Effector CD4-positive, alpha-beta T cell (primary cell): ENCODE data around the gene TAOK1.

Experiments
- DNase-seq: peaks from one replicate; pipeline ENCODE4 v3.0.0-alpha.2; 2020

TAOK1 gene

DNA sequence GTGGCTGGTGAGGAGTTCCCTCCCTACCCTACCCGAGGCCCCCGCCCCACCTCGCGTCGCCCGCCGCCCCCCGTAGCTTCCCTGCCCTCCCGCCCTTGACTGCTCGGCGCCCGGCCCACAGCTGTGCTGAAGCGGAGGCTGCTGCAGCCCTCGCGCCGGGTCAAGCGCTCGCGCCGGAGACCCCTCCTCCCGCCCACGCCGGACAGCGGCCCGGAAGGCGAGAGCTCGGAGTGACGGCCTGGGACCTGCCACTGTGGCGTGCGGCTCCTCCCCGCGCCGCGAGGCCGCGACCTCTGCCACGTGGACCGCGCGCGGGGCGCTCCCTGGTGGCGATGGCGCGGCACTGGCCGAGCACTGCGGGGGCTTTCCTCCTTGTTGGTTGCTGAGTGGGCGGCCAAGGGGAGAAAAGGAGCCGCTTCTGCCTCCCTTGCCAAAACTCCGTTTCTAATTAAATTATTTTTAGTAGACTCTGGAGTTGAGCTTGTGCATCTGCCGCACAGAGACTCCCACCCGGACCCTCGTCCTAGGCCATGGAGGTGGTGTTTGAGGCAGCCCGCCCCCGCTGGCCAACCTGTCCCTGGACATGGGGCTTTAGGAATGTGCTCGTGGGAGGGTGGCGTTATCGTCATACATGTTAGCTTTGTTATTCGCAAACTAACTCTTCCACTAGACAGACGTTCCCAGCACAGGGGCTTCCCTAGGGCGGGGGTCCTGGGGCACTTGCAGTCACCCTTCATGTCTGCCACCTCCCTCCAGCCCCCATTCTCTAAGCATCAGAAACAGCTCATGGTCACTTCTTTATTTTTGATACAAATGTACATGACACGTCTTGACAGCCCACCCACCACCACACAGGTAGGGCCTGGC lies 182.8 kb downstream of the TAOK1 start:
- DNase-seq = peak; percentile 27

DNA sequence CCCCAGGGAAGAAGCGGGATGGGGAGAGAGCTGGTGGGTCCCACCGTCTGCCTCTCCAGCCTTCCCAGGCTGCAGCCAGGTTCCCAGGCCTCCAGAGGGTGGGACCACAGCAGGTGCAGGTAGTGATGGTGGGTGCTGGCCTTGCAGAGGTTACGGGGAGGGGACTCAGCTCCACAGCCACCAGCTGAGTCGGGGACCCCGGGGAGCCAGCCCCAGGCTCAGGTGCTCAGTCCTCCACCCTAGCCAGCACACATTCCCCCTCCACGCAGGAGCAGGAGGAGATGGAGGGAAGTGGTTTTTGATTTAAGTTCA lies 183.4 kb downstream of the TAOK1 start:
- DNase-seq = no peak

DNA sequence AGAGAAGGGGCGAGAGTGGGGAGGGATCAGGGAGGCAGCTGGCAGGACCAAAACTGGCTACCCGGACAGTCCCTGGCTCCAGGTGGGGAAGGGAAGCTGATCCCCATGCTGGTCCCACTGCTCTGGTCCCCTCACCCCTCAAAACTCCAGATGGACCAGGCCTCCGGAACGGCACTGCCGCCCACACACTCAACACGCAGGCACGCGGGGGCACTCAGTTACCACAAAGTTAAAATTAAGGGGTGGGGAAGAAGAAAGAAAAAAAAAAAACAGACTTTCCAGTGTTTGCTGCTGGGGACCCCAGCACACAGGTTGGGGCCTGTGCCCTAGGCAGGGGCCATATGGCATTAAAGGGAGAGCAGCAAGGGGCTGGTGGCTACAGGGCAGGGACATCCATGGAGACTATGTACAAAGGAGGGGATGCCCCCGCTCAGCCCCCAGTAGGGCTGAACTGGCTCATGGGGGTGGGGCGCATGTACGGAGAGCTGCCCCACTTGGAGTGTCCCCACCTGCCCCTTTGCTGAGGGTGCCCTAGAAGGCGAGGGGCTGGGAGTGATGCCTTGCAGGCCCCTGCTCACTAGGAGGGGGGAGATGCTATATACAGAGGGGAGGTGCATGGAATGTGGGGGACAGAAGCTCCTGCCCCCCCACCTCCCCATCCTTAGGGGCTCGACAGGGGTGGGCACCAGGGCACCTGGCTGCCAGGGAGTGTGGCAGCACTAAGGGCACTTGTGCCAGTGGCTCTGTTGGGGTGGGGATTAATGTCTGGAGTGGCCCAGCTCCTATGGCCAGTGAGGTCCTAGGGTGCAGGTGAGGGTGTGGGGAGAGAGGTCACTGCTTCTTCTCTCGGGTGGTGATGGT lies 183.9 kb downstream of the TAOK1 start:
- no peak for DNase-seq

DNA sequence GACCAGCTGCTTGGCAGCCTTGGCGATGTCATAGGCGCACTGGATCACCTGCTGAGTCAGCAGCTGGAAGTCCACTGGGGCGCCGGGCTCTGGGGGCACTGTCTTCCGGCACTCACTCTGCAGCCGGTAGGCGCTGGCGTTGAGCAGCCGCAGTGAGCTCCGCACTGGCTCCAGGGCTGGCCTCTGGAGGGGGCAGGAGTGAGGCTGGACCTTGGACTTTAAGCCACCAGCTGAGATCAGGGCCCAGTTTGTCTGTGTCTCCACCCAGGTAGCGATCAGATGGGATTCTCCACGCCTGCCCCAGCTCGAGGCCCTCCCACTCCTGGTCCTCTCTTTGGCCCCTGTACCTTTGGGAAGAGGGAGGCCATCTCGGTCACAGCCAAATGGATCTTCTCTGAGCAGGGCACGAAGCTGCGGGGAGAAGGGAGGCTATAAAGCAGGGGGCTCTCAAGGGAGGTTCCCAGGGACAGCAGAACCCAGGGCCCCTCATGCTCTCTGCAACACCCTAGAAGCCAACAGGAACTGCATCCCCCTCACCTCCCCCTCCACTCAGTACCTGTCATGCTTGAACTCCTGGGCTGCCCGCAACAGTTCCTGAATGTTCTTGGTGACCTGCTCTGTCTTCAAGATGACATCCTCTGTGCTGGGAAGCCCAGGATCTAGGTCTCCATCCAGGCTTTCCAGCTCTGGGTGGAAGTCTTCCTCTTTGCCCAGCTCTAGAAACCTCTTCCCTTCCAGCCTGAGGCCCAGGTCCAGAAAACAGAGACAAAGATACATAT lies 184.8 kb downstream of the TAOK1 start:
- no peak for DNase-seq

DNA sequence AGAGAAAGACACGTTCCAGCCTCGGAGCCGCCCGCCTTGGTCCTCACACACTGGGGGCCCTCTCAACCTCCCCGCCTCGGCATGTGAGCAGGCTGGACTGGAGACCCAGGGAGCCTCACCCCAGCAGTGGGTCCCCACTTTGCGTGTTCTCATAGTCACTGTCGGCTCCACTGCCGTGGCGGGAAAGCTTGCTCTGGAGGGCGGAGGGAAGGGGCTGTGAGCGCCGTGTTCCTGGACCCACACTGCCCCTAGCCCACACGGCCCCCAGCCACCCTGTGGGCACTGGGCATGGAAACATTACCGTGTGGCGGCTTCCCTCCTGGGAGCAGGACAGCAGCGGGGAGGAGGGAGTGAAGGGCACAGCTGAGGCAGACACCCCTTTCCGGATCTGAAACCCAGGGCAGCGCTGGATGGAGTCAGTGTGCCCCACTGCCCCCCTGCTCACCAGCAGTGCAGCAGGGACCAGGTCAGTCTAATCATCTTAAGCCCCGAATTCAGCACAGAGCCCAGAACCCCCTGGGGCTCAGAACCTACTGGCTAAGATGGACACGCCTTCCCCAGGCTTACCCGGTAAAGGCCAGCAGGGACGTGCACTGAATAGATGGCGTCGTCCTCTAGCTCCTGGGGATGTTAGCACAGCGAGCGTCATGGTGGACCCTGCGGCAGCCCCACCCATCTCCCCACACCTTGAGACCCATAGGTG lies 185.5 kb downstream of the TAOK1 start:
- DNase-seq = no peak

GRCh38 chr17:29576214-29577000 lies 186.2 kb downstream of the TAOK1 start:
- DNase-seq = no peak

- no peak for DNase-seq
Observed at GRCh38 chr17:29577001-29577370, 186.8 kb downstream of the TAOK1 start.

DNA sequence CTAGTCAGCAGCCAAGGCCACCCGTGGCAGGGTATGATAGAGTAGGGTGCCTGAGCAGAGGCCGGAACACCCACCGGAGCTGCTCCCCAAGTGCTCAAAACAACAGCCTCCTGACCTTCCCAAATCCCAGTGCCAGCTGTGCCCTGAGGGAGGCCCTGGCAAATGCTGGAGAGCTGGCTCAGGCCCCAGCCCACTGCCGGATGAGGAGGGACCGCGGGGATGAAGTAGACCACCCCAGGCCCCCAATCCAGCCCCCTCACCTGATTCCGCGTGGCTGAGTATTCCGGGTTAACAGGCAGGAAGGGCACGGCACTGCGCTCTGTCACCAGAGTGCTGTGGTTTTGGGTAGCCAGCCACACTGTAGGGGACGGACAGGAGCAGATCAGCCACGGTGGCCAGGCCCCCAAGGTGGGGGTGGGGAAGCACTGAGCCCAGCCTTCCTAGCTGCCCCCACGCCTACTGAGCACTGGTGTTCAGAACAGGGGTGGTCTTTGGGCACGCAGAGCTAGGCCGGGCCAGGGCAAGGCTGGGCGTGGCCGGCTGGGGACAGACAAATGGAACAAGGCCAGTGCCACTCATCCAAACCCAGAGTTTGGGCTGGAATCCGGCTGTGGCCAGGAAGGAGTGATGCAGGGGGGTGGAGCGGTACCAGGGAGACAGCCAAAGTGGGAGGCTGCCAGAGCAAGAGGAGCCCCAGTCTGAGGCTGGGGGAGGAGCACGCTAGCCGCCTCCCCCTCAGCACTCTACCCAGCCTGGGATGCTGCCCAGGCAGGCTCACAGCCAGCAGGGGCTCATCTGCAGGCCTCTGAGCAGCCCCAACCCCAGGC lies 187.4 kb downstream of the TAOK1 start:
- DNase-seq = no peak

GRCh38 chr17:29578626-29579485 lies 188.7 kb downstream of the TAOK1 start:
- no peak for DNase-seq

DNA sequence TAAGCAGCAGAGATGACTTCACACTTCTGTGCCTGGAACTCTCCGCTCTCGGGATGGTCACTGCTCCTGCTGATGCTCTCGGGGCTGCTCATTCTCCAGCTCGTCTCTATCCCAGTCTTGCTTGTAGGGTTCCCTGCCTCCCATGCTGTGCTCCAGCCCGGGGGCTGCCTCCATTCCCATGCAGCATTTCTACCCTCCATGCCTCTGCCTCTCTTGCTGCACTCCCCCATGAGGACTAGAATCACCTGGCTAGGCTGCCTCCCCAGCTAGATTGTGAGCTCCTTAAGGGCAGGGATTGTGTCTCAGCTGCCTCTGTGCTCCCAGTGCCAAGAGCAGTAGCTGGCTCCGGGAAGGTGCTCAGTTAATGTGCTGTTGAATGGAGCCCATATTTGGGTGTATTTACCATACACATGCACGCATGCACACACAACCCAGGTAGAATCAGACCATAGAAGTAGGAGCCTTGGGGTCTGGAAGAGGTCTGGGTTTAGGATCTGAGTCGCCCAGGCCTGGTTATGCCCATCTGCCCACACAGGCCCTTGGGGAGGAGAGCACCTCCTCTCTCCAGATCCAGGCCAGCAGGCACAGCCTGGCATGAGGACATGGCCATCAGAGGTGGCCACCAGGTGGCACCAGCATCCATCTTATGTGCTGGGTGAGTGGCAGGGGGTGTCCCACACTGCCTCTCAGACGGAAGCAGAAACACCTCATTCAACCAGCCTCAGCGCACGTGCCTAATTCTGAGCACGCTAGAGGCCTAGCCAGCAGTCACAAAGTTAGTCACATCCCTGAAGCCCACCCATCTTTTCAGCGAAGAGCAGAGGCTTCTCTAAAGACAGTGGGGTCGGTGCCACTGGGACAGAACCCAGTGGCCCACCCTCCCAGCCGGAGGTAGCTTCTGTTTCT lies 190.0 kb downstream of the TAOK1 start:
- peak; percentile 91 for DNase-seq

DNA sequence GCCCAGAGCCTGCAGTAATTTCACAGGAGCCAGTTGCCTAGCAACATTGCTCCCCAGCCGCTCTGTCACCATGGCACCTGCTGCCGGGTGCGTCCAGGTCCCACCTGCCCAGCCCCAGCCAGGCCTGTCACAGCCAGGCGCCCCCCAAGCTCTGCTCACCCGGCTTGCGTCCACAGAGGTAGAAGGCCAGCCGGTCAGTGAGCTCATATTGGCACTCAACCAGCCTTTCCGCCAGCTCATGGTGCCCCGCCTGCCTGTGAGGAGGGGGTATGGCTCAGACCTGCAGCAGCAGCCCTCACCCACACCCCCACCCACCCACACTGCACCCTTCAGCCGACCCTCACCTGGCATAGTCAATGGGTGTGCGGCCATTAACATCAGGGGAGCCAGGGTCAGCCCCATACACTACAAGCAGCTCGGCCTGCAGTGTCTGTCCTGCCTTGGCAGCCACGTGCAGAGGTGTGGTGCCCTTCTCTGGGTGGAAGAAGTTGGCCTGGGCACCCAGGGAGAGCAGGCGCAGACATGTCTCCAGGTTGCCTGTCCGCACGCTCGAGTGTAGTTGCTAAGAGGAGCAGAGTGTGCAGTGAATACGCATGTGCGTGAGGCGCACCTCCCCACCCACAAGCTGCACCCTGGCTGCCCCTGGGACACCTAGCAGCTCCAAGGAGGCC lies 191.6 kb downstream of the TAOK1 start:
- no peak for DNase-seq

DNA sequence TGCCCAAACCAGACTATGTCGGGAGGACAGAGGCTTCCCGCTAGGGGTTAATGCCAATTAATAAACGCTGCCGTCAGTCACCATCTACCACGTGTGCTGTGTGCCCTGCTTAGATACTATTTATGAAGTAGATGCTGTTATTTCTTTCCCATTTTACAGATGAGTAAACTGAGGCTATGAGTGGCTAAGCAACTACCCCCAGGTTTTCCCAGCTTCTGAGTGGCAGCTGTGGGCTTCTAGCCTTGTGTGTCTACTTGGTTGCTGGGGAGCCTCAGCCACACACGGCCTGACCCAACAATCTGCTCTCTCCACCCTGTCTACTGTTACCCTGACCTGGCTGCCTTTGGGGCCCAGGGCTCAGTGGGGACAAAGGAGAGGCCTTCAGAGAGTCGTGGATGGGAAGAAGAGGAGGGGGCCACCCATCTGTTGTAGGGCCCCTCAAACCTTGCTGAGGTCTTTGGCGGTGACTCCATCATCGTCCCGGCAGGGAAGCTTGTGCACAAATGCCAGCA lies 192.1 kb downstream of the TAOK1 start:
- DNase-seq = no peak

GRCh38 chr17:29582772-29583171 lies 192.6 kb downstream of the TAOK1 start:
- DNase-seq = no peak

- no peak for DNase-seq
Observed at GRCh38 chr17:29583324-29584248, 193.4 kb downstream of the TAOK1 start.

- no peak for DNase-seq
Observed at GRCh38 chr17:29584452-29585079, 194.4 kb downstream of the TAOK1 start.

GRCh38 chr17:29585080-29585751 lies 195.1 kb downstream of the TAOK1 start:
- no peak for DNase-seq
